ENCODE results near the gene CD2AP.
"Not testable (repeated sequence)": the region's sequence is repeated elsewhere in the genome, so short reads cannot be mapped to it uniquely, and the experiment has no call there.

Gene CD2AP

DNA sequence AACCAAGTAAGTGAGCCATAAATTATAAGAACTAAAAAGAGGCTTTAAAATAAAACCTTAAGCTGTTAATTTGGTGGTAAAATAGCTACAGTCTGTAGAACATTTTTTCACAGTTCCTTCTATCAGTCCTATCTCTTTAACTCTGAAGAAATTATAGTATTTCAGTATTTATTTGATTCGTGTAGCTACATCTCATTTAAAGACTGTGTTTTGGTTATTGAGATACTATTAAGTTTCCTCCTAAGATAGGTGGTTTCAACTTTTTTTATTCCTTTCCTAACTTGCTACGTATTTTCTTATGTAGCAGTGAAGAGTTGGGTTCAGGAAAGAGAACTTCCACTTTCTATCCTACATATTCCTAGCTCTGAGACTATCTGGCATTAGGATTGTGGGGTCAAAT lies 97.2 kb downstream of the CD2AP start:
- no peak for DNase-seq

DNA sequence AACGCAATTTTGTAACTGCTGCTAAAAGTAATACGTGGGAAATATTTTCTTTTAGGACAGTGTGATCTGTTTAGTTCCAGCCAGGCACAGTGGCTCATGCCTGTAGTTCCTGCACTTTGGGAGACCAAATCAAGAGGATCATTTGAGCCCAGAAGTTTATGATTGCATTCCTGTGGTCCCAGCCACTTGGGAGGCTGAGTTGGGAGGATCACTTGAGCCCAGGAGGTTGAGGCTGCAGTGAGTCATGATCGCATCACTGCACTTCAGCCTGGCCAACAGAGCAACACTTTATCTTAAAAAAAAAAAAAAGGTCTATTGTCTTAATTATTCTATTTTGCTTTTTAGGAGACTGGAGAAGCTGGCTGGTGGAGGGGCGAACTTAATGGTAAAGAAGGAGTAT lies 101.5 kb downstream of the CD2AP start:
- no peak for DNase-seq

DNA sequence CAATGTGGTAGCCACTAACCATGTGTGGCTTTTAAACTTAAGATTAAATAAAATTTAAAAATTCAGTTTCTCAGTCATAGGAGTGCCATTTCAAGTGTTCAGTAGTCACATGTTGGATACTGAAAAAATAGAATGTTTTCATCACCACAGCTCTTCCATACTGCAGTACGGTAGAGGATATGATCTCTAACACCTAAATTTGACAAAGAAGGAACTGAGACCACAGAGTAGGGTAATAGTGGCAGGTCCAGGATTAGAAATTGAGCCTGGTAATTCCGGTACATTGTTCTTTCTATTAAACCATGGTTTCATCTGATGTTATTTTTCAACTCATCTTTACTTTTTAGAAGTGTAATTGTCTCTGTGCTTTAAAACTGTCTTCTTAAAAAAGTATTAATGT lies 104.0 kb downstream of the CD2AP start:
- DNase-seq = no peak

DNA sequence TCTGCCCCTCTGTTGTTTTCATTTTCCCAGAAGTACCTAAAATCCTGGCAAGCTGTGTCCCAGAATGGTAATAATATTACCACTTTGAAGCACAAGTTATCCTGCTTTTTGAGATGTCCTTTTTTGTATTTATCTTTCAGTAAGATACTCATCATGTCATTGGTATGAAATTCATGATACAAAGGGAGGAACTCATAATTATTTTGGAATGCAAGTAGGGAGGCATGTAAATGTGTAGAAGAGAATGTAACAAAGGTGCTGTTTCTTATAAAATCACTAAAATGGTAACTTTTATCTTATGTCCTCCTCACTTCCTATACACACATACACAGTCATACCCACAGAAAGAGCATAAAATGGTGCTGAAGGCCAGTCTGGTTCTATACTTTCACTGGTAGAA lies 109.9 kb downstream of the CD2AP start:
- no peak for DNase-seq

DNA sequence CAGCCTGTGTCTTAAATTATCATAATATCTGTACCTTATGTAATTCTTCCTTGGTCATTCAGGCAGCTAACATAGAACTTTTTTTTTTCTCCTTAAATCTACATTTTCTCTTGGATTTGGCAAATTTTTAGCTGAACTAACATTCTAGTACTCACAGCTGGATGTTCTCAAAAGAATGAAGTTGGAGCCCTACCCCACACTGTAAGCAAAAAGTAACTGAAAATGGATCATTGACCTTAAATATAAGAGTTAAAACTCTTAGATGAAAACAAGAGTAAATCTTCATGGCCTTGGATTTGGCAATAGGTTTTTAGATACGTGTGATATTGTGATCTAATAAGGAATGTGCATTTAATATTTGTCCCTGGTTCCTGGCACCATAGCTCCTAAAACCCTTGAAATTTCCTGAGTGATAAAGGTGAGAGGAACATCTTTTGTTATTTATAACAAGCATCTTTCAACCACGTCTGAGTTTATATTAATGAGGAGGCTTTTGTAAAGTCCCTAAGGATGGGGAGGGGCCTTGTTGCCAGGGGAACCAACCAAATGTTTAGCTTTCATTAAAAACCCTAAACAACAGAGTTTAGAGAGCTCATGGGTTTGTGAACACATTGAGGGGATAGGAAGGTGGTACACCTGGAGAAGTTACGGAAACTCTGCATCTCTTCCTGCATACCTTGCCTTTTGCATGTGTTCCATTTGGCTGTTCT lies 114.7 kb downstream of the CD2AP start:
- no peak for DNase-seq

DNA sequence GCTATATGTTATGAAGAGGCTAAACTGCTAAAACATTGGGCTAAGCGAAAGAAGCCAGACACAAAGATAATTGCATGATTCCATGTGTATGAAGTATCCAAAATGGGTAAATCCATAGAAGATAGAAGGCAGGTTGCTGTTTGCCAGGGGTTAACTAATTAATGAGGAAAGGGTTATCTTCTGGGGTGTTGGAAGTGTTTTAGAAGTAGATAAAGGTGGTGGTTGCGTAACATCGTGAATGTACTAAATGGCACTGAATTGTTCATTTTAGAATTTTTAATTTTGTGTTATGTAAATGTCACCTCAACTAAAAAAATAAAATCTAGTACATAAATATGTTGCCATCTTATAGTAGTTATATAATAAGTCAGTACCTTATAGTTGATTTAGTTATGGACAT lies 116.4 kb downstream of the CD2AP start:
- DNase-seq = no peak

DNA sequence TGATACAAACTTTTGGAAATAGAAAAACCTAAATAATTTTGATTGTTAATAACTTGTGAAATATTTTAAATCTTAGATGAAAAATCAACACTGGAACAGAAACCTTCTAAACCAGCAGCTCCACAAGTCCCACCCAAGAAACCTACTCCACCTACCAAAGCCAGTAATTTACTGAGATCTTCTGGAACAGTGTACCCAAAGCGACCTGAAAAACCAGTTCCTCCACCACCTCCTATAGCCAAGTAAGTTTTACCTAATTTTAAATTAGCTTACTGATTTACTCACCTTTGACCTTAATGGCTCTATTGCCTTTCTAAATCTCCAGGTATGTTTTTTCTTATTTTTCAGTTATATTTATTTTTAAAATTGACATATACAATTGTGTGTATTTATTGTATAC lies 118.2 kb downstream of the CD2AP start:
- no peak for DNase-seq

DNA sequence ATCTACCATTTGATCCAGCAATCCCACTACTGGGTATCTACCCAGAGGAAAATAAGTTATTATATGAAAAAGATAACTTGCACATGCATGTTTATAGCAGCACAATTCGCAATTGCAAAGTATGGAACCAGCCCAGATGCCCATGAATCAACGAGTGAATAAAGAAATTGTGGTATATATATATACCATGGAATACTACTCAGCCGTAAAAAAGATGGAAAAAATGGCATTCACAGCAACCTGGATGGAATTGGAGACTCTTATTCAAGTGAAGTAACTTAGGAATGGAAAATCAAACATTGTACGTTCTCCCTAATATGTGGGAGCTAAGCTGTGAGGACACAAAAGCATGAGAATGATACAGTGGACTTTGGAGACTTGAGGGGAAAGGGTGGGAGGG lies 120.8 kb downstream of the CD2AP start:
- DNase-seq = no peak

DNA sequence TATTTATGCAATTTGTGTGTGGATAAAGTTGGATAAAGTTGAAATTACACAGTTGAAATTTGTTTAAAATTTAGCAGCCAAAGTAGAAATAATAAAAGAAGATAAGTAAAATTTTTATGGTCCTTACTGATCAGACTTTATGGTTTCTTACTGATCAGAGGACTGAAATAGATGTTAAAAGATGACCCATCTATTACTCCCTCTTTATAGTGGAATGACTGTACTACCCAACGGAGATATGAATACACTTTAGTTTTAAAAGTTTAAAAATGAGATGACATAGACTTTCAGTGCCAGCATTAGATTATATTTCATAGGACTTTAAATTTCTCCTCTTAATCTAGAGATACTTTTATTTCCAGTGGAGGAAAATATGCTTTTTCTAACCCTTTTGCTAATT lies 121.9 kb downstream of the CD2AP start:
- DNase-seq = no peak

DNA sequence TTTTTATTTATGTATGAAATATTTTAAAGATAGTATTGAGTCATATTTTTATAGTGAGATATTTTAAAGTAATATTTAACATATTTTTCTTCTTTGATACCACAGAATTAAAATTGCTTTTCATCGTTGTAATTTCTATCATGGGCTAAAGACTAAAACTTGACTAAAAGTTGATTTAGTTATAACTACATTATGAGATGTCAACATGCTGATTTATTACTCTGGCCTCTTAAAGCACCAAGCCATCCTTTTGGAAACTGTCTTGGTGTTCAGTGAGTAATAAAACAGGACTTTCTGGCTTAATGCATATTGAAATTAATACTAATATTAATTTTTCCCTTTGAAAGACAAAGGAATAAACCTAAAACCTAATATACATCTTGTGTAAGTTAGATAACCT lies 125.6 kb downstream of the CD2AP start:
- DNase-seq = no peak

DNA sequence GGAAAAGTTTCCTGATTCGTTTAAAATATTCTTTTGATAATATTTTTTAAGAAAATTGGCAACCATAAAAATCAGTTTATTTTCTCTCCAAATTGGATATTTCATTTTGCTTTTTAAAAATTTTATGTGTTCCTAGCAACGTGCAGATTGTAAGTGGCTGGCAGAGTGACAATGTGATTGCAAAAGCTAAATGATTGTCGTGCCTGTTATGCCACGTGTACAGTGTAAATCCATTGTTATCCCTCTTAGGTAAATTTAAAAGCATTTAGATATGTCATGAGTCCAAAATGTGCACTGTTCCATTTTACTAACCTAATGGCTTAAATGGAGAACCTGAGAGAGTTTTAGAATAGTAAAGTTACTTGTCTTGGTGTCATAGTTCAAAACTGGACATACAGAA lies 126.4 kb downstream of the CD2AP start:
- no peak for DNase-seq

DNA sequence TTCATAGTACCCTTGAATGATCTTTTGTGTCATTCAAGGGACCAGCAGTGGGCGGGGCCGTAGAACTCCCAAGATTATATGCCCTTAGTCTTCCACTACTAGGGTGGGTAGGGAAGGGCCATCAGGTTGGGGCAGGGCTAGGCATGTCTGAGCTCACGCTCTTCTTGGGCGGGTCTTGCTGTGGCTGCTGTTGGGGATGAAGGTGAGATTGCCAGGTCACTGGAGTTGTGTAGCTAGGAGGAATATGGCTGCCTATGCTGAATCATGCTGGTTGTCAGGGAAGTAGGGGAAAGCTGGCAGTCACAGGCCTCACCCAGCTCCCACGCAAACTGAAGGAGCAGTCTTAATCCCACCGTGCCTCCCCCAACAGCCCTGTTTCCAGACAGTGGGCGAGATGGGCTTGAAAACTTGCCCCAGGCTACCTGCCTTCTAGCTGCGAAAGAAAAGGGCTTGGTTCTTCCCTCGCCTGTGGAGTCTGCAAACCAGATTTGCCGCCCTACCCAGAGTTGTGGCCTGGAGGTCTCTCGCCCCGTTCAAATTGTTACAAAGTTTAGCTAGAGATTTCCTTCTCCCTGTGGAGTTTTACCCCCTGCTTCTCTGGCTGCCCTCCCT lies 144.4 kb downstream of the CD2AP start:
- DNase-seq = no peak

DNA sequence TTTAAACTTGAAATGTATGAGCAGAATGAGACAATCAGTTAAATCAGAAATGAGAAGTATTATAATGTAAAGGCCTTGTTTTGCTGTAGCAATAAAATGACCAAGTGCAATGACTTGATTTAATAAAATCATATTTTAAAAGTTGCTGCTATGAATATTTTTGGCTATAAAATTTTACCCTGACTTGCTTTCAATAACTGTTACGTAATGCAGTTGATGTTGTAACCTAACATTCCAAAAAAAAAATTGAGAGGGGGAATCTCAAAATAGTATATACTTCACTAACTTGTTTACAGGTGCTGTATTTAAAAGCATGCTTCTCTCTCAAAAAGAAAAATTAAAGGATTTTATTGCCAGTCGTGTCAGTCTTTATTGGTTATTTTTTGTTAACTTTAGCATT lies 149.2 kb downstream of the CD2AP start:
- DNase-seq = no peak

DNA sequence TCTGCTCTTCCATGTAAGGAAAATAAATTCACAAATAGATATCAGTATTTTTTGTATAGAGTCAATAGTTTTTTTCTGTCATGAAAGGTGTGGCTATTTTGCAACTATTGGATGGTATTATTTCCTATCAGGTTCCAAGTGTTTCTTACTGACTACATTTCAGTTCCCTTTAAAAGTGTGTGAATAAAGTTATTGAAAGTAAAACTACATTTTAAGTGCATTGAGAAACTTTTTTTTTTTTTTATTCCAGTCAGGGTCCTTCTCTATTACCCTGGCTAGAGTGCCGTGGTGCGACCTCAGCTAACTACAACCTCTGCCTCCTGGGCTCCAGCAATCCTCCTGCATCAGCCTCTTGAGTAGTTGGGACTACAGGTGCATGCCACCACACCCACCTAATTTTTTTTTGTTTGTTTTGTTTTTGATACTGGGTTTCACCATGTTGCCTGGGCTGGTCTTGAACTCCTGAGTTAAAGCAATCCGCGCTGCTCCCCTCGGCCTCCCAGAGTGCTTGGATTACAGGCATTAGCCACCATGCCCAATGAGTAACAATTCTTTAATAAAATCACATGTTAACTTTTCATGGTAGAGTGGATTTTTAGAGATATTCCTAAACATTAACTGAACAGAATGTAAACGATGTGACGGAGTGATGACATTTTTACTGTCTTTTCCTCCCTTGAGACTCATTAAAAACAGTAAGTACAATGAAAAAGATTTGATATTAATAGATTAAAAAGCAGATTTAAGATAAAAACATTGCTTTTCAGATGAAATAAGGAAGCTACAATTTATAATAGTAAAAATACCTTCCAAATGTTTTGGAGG lies 151.1 kb downstream of the CD2AP start:
- DNase-seq = no peak

DNA sequence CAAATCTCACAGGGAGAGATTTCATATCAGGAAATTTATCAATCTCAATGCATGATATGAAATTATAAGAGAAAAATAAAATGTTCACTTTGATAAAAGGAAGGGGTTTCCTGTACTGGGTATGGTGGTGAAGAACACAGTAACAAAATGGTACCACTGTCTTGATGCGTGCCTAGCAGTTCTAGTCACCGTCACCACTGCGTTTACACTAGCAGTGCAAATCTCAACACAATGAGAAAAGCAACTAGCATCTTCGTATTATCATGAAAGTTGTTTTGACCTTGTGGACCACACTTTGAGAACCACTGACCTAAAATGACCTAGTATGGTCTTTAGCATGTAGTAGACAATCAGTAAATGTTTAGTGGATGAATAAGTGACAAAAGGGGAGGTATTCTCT lies 152.4 kb downstream of the CD2AP start:
- no peak for DNase-seq

DNA sequence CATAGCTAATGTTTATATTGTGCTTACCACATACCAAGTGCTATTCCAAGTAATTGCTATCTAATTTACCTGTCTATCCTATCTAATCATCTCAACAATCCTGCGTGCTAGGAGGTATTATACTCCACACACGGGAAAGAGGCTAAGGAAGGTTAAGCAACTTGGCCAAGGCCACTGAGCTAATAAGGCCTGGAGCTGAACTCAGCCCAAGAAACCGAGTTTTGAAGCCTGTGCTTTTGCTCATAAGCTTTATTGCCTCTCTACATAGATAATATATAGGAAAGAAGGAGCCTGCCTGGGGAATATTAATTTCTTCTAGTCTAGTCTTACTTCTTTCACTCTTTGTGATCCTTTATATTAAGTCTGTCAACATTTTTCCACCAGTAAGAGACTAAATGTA lies 153.0 kb downstream of the CD2AP start:
- DNase-seq = no peak

DNA sequence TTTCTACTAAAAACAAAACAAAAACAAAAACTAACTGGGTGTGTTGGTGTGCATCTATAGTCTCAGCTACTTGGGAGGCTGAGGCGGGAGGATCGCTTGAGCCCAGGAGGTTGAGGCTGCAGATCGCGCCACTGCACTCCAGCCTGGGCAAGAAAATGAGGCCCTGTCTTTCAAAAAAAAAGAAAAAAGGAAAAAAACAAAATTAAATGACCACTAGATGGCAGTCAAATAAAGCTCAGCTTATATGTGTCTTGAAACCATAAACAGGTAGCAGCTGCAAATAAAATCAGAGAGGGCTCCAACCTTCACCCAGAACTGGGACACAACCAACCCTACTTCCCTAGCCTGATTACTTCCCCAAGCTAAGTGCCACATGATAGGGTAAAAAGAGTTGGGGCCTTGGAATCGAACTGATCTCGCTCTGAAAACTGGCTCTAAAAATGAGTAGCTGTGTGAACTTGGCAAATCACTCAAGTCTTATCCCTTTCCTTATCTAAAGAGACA lies 153.7 kb downstream of the CD2AP start:
- peak in 1 of 2 experiments; percentile 8 for DNase-seq

DNA sequence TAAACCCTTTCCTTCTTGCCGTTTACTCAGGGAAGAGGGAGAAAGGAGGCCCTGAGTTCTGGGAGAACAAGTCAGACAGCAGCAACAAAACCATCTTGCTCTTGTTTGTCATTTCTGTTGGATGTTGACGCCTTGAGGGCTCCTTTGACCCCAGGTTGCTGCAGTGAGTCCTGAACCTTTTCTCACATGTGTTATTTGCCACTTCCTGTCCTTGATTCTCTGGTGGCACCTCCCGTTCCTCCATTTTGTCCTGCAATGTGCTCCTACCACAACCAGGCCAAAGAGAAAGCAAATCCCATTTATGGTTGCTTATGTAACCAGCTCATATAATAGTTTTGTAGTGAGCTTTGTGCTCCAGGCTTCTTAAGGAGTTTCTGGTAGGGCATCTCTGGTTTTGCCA lies 154.2 kb downstream of the CD2AP start:
- DNase-seq = no peak

DNA sequence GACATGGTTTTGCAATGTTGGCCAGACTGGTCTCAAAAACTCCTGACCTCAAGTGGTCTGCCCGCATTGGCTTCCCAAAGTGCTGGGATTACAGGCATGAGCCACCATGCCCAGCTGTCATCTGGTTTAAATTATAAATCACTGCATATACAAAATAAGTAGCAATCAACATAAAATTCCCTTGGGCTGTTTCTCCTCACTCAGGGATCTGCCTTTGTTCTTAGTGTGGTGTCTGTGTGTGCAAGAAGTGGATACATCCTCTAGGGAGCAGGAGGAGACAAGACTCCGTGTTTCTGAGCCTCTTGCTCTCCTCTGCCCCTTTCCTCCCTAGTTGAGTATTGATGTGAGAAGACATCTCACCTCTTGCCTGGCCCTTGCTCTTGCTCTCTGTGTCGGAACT lies 155.6 kb downstream of the CD2AP start:
- no peak for DNase-seq

DNA sequence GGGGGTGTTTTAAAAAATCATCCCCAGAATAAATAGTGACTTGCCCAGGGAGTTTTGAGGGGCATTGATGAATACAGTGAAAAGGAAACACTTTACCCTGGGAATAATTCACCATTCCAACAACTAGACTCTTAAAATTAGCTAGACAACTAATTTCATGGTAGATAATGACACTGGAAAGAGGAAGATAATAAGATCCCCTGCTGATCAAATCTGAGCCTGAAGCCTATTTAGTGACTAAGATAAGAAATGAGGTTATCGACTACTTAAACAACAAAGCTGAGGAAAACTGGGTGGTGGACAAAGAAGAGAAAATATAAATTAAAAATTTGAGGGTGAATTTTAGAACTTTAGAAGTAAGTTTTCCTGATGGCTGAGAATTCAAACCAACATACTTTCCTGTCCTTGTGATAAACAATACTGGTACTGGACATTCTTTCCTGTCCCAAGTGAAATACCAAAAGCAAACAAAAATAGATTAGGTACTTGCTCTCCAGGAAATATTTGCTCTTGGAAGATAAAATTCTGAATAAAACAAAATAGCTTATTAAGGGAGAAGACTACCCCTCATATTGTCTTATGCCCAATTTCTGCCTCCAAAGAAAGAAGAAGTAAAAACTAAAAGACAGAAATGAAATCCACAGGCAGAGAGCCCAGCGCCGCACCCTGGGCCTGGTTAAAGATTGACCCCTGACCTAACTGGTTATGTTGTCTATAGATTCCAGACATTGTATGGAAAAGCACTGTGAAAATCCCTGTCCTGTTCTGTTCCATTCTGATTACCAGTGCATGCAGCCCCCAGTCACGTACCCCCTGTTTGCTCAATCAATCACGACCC lies 156.8 kb downstream of the CD2AP start:
- DNase-seq = no peak

DNA sequence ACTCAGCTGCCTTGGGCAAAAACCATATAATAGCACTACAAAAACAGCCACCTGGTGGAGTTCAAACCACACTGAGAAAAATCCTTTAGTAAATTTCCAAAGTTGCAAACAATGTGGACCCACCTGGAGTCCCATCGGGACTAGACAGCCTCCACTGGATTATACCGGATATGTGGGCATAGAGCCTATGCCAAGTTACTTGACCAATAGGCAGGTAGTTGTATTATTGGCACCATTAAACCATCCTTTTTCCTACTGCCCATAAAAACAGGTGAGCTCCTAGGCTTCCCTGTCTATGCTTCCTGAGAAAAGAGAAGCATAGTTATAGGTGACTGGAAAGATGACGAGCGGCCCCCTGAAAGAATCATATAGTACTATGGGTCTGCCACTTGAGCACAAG lies 169.1 kb downstream of the CD2AP start:
- DNase-seq = no peak

DNA sequence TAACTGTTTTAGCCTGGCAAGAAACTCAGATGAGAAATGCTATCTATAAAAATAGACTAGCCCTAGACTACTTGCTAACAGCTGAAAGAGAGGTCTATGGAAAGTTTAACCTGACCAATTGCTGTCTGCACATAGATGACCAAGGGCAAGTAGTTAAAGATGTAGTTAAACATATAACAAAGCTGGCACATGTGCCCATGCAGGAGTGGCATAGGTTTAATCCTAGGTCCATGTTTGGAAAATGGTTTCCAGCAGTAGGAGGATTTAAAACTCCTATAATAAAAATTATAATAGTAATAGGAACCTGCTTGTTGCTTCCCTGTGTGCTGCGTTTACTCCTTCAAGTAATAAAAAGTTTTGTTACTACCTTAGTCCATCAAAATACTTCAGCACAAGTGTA lies 169.6 kb downstream of the CD2AP start:
- no peak for DNase-seq

DNA sequence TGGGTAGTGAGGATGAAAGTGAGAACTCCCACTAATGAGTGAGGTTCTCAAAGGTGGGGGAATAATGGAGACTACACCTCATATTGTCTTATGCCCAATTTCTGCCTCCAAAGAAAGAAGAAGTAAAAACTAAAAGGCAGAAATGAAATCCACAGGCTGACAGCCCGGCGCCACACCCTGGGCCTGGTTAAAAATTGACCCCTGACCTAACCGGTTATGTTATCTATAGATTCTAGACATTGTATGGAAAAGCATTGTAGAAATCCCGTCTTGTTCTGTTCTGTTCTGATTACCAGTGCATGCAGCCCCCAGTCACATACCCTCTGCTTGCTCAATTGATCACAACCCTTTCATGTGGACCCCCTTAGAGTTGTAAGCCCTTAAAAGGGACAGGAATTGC lies 170.0 kb downstream of the CD2AP start:
- DNase-seq = not testable (repeated sequence)

Data from activated CD4-positive, alpha-beta T cell treated with anti-CD3 and anti-CD28 coated beads, Interleukin-2, amount 50 U/mL, for 48 hours (primary cell).